Bronchial epithelial cell (primary cell): ENCODE results near the gene LRRC41. TPM values are rescaled to one million over a fixed set of nuclear protein-coding genes. Genes with fewer than 3 reads are reported as not detected.
A peak's percentile ranks its signal among the peaks of the same experiment; 100 is the strongest.

ENCODE experiments used
- DNase-seq: peaks from one replicate; pipeline ENCODE4 v3.0.0-alpha.2; 2010; ENCODE audit warnings: low read depth
- FAIRE-seq: peaks from 2 replicates; lab custom pipeline; 2011; peaks lifted over from hg19 to GRCh38; lab: Jason Lieb, UNC
- H3K27me3 ChIP-seq: 2 replicates; pipeline ENCODE4 v1.5.1; 2011; ENCODE audit warnings: low read length; ENCODE audit not compliant: control insufficient read depth, insufficient read depth
- H3K36me3 ChIP-seq: 2 replicates; pipeline ENCODE4 v1.5.1; 2011; ENCODE audit warnings: low read length; ENCODE audit not compliant: control insufficient read depth, insufficient read depth
- H3K4me3 ChIP-seq: 2 replicates; pipeline ENCODE4 v1.5.1; 2011; ENCODE audit warnings: mild to moderate bottlenecking, low read depth, low read length, control low read depth
- total RNA-seq: library from RNA; depleted of rRNA; stranded (reverse); fragments of >200 nt; gene quantifications from 2 replicates; pipeline ENCODE4 v1.2.1, GENCODE V29; 2014
- TF ChIP-seq, protein P1 (sequence below): IDR thresholded peaks from 2 replicates; pipeline ENCODE4 v1.5.1; 2011; ENCODE audit warnings: mild to moderate bottlenecking, moderate library complexity, low read length, control low read depth, inconsistent platforms; ENCODE audit not compliant: insufficient read depth, severe bottlenecking

The LRRC41 gene
- total RNA-seq, 1 donor from 2014 or later, result 53.7 TPM

DNA sequence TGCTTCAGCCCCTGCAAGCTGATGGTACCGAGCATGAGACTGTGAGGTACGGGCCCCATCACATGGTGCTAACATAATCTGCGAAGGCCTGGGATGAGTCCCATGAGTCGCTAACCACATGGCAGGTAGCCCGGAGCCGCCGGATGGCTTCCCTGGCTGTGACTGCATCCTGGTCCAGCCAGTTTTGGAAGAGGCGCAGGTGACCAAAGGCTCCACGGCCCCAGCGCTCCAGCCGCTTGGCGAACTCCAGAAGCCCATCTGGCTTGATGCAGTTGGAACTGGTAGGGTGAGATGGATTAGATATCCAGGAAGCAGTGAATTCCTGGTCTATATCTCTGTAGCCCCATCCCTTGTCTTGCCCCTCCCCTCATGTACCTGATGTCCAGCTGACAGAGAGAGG is 24.6 kb downstream of the LRRC41 start:
- Histone ChIP-seq H3K27me3 (no peaks in the 10 kb centered on the region), H3K4me3 (no peak overlapping the region), H3K36me3 (peaks cover 13% of the 10 kb centered on the region)
- DNase-seq (peak; percentile 46), FAIRE-seq (no peak)
- TF ChIP-seq, protein P1, sequence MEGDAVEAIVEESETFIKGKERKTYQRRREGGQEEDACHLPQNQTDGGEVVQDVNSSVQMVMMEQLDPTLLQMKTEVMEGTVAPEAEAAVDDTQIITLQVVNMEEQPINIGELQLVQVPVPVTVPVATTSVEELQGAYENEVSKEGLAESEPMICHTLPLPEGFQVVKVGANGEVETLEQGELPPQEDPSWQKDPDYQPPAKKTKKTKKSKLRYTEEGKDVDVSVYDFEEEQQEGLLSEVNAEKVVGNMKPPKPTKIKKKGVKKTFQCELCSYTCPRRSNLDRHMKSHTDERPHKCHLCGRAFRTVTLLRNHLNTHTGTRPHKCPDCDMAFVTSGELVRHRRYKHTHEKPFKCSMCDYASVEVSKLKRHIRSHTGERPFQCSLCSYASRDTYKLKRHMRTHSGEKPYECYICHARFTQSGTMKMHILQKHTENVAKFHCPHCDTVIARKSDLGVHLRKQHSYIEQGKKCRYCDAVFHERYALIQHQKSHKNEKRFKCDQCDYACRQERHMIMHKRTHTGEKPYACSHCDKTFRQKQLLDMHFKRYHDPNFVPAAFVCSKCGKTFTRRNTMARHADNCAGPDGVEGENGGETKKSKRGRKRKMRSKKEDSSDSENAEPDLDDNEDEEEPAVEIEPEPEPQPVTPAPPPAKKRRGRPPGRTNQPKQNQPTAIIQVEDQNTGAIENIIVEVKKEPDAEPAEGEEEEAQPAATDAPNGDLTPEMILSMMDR, result no peak

- no peak for DNase-seq
- TF ChIP-seq, protein P1, result no peak
- no peak for FAIRE-seq
- Histone ChIP-seq H3K4me3 (no peak overlapping the region), H3K36me3 (peaks cover 13% of the 10 kb centered on the region), H3K27me3 (no peaks in the 10 kb centered on the region)
These were observed 25.6 kb downstream of the LRRC41 start for GRCh38 chr1:46277658-46278373.

- TF ChIP-seq, protein P1, result no peak
- H3K36me3 ChIP-seq, result peaks cover 4% of the 10 kb centered on the region
- H3K27me3 ChIP-seq, result no peaks in the 10 kb centered on the region
- no peak overlapping the region for H3K4me3 ChIP-seq
- FAIRE-seq (no peak), DNase-seq (no peak)
These were observed 28.4 kb downstream of the LRRC41 start for GRCh38 chr1:46275030-46275337.

DNA sequence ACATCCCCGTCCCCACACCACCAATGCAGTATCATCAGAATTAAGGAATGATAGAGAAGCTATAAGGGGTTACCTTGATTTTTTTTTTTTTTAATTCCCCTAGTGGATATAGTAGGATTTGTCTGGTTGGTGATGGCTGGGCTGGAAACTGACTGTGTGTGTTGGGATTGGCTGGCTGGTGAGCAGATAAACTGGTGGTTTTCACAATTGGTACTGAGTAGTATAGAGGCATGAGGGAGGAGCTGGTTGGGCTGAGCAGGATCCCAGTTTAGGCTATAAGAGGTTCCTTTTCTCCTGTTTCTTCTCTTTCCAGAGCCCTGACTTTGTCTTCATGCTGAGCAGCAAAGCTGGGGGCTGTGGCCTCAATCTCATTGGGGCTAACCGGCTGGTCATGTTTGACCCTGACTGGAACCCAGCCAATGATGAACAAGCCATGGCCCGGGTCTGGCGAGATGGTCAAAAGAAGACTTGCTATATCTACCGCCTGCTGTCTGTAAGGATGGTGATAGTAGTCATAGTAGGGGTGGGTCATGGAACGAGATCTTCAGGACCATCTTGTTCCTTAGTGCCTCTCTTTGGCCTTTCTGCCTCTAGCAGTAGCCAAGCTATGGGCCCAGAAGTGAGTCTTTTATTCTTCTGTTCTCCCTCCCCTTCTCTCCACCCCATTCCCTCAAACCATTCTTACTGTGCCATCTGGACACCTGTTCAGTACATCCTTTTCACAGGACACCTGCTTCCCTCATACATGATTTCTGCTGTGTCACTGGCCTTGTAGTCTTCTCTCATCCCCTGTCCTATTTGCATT is 29.0 kb downstream of the LRRC41 start:
- FAIRE-seq (no peak), DNase-seq (no peak)
- TF ChIP-seq, protein P1, result no peak
- Histone ChIP-seq H3K36me3 (peaks cover 4% of the 10 kb centered on the region), H3K27me3 (no peaks in the 10 kb centered on the region), H3K4me3 (no peak overlapping the region)

DNA sequence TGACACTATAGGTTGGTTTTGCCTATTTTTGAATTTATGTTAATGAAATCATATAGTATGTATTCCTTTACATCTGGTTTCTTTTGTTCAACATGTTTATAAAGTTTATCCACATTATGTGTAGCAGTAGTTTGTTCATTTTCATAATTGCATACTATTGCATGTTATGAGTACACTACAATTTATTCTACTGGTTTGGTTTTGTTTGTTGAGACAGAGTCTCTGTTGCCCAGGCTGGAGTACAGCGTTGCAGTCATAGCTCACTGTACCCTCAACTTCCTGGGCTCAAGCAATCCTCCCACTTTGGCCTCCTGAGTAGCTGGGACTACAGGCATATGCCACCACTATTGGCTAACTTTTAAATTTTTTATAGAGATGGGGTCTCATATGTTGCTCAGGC is 34.8 kb downstream of the LRRC41 start:
- Histone ChIP-seq H3K36me3 (peaks cover 1% of the 10 kb centered on the region), H3K27me3 (no peaks in the 10 kb centered on the region), H3K4me3 (no peak overlapping the region)
- FAIRE-seq (no peak), DNase-seq (no peak)
- TF ChIP-seq, protein P1, result no peak
